Psoas muscle (tissue), 8 donors: ENCODE results near the gene NME7. TPM values are rescaled to one million over a fixed set of nuclear protein-coding genes. Genes with fewer than 3 reads are reported as not detected.

Experiments
- ATAC-seq, 4 donors: fragments of 200-7000 bp; cut with Tn5 transposase; one replicate each; pipeline ENCODE4 v1.9.1; 2020; ENCODE audit warnings: moderate library complexity in 3 of 4, mild to moderate bottlenecking in 2 of 4
- DNase-seq, 2 donors: peaks; one replicate each; pipeline ENCODE4 v3.0.0-alpha.2; 2020
- H3K27ac ChIP-seq: fragments of 200-600 bp; one replicate; pipeline ENCODE4 v1.8.0; 2022
- H3K27me3 ChIP-seq, 3 donors: fragments of 200-600 bp in 1 of 3; one replicate each; pipeline versions ENCODE4 v1.6.1 to v1.8.0; 2013 to 2022; ENCODE audit warnings: low read length in 2 of 3, mild to moderate bottlenecking in 2 of 3, moderate library complexity in 1 of 3; ENCODE audit not compliant: insufficient read depth in 3 of 3
- H3K36me3 ChIP-seq, 2 donors: fragments of 200-600 bp in 1 of 2; one replicate each; pipeline versions ENCODE4 v1.6.1 to v1.8.0; 2013 to 2022; ENCODE audit warnings: low read depth in 1 of 2, mild to moderate bottlenecking in 1 of 2, moderate library complexity in 1 of 2; ENCODE audit not compliant: insufficient read depth in 1 of 2
- H3K4me1 ChIP-seq: fragments of 200-600 bp; one replicate; pipeline ENCODE4 v1.8.0; 2022
- H3K4me3 ChIP-seq: fragments of 200-600 bp; one replicate; pipeline ENCODE4 v1.8.0; 2022; ENCODE audit warnings: mild to moderate bottlenecking
- H3K9me3 ChIP-seq: fragments of 200-600 bp; one replicate; pipeline ENCODE4 v1.8.0; 2022
- WGBS, 3 donors: extraction: QIAGEN DNeasy Blood & Tissue Kit; methylation state at CpG; one replicate each; pipeline versions ENCODE4 v1.1.6 to v1.1.7; 2013; 5-methylcytosine and 5-hydroxymethylcytosine counted together
- intact Hi-C, 2 donors: fragments of 100-400 bp; cut with DNase I; formaldehyde crosslinking; loops; one replicate each; pipeline versions ENCODE4 v1.11.0 to v1.14.2; 2022
- polyA plus RNA-seq, 3 donors: library from polyadenylated mRNA; stranded (reverse); fragments of 200-250 nt; gene quantifications; one replicate each; pipeline ENCODE4 v1.2.3, GENCODE V29; 2013
- total RNA-seq, 4 donors: library from RNA; stranded (reverse); fragmentation: NEBNext Ultra II Directional in 2 of 4; extraction: Animal tissue kit (Norgen Biotek cat#: 25700) in 2 of 4; gene quantifications; one replicate each; pipeline versions ENCODE4 v1.2.1 to v1.2.4, GENCODE V29; 2021 to 2023
- TF ChIP-seq, protein P1 (sequence below): fragments of 200-600 bp; IDR thresholded peaks from one replicate; pipeline ENCODE4 v1.8.0; 2022; ENCODE audit warnings: antibody characterized with exemption
- donor health status: healthy with polysubstance abuse.
- donor health status: DM: no; HTN: no; CAD: no; lungs with moderate emphysema.
- donor health status: Bipolar disorder and iron deficiency.
- donor health status: healthy.
- donor health status: DM: yes; HTN: yes; CAD: no.
- donor health status: DM: no; HTN: no; CAD: no.
- donor health status: DM: no; HTN: no; CAD: no.
- donor health status: DM: yes; HTN: yes; CAD: no.

The NME7 gene
- total and polyA plus RNA-seq, 7 donors, result 3.9 to 14.1 (median 4.8) TPM

DNA sequence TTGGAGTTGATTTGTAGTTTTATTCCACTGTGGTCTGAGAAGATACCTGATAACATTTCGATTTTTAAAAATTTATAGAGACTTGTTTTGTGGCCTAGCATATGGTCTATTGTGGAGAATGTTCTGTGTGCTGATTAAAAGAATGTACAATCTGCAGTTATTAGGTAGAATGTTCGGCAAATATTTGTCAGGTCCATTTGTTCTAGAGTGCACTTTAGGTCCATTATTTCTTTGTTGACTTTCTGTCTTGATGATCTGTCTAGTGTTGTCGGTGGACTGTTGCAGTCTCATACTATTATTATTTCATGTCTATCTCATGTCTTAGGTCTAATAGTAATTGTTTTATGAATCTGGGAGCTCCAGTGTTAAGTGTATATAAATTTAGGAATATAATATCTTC is 116.8 kb downstream of the NME7 start:
- H3K27ac ChIP-seq, result no peak overlapping the region
- DNase-seq, result no peak
- no peaks in the 10 kb centered on the region for H3K9me3 ChIP-seq
- TF ChIP-seq, protein P1, sequence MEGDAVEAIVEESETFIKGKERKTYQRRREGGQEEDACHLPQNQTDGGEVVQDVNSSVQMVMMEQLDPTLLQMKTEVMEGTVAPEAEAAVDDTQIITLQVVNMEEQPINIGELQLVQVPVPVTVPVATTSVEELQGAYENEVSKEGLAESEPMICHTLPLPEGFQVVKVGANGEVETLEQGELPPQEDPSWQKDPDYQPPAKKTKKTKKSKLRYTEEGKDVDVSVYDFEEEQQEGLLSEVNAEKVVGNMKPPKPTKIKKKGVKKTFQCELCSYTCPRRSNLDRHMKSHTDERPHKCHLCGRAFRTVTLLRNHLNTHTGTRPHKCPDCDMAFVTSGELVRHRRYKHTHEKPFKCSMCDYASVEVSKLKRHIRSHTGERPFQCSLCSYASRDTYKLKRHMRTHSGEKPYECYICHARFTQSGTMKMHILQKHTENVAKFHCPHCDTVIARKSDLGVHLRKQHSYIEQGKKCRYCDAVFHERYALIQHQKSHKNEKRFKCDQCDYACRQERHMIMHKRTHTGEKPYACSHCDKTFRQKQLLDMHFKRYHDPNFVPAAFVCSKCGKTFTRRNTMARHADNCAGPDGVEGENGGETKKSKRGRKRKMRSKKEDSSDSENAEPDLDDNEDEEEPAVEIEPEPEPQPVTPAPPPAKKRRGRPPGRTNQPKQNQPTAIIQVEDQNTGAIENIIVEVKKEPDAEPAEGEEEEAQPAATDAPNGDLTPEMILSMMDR, result no peak
- WGBS, 3 donors, result 94 to 95% (median 95%) methylated on average over 3 of the region's 3 CpGs
- H3K27me3 ChIP-seq, result no peaks in the 10 kb centered on the region
- ATAC-seq, result no peak
- intact Hi-C loops, result no loop called here
- H3K4me1 ChIP-seq, result no peaks in the 10 kb centered on the region
- H3K4me3 ChIP-seq, result no peak overlapping the region
- no peaks in the 10 kb centered on the region for H3K36me3 ChIP-seq

DNA sequence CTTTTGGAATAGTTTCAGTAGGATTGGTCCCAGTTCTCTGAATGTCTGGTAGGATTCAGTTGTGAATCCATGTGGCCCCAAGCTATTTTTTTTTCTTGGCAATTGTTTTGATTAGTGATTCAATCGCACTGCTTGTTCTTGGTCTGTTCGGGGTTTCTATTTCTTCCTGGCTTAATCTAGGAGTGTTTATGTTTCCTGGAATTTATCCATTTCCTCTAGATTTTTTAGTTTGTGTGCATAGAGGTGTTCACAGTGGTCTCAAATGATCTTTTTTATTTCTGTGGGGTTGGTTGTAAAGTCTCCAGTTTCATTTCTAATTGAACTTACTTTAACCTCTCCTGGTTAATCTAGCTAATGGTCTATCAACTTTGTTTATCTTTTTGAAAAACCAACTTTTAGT is 117.6 kb downstream of the NME7 start:
- no peaks in the 10 kb centered on the region for H3K36me3 ChIP-seq
- no peaks in the 10 kb centered on the region for H3K9me3 ChIP-seq
- WGBS, 3 donors, result 44 to 67% (median 65%) methylated on average over 2 of the region's 2 CpGs
- TF ChIP-seq, protein P1, result no peak
- no peaks in the 10 kb centered on the region for H3K4me1 ChIP-seq
- intact Hi-C loops, result no loop called here
- no peaks in the 10 kb centered on the region for H3K27me3 ChIP-seq
- H3K27ac ChIP-seq, result no peak overlapping the region
- H3K4me3 ChIP-seq, result no peak overlapping the region
- DNase-seq (no peak), ATAC-seq (no peak)

DNA sequence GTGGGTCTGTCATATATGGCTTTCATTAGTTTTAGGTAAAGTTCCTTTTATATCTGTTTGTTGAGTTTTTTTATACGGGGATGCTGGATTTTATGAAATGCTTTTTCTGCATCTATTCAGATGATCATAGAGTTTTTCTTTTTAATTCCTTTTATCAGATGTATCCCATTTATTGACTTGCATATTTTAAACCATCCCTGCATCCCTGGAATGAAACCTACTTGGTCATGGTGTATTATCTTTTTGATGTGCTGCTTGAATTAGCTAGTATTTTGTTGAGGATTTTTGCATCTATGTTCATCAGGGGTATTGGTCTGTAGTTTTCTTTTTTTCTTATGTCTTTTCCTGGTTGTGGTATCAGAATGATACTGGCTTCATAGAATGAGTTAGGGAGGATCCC is 118.0 kb downstream of the NME7 start:
- Histone ChIP-seq H3K36me3 (no peaks in the 10 kb centered on the region), H3K4me3 (no peak overlapping the region), H3K27me3 (no peaks in the 10 kb centered on the region), H3K9me3 (no peaks in the 10 kb centered on the region), H3K4me1 (no peaks in the 10 kb centered on the region), H3K27ac (no peak overlapping the region)
- DNase-seq (no peak), ATAC-seq (no peak)
- intact Hi-C loops, result no loop called here
- TF ChIP-seq, protein P1, result no peak
- 91 to 98% (median 96%) methylated on average over 1 of the region's 1 CpG for WGBS, 3 donors

DNA sequence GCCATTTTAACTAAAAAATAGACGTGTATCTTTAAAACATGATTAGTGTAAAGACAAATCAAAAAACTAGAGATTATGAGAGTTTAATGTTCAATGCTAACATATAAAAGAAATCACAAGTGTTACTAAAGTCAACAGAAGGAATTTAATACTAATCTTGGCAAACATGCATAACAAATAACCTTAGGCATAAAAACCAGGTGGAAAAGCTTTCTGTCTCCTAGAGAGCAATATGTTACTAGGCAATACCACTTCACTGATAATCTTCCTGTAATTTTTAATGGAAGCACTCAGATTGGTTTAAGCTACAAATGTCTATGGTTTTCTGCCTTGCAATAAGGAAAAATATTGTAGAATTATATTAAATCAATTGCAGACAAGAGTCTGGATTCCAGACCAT is 121.9 kb downstream of the NME7 start:
- no peak for ATAC-seq
- no peak for DNase-seq
- no peaks in the 10 kb centered on the region for H3K36me3 ChIP-seq
- H3K4me3 ChIP-seq, result no peak overlapping the region
- peaks cover 4% of the 10 kb centered on the region for H3K4me1 ChIP-seq
- no peaks in the 10 kb centered on the region for H3K27me3 ChIP-seq
- H3K27ac ChIP-seq, result no peak overlapping the region
- intact Hi-C loops, result no loop called here
- WGBS, 3 donors, result 68 to 78% (median 70%) methylated on average over 1 of the region's 1 CpG
- TF ChIP-seq, protein P1, result no peak
- no peaks in the 10 kb centered on the region for H3K9me3 ChIP-seq

DNA sequence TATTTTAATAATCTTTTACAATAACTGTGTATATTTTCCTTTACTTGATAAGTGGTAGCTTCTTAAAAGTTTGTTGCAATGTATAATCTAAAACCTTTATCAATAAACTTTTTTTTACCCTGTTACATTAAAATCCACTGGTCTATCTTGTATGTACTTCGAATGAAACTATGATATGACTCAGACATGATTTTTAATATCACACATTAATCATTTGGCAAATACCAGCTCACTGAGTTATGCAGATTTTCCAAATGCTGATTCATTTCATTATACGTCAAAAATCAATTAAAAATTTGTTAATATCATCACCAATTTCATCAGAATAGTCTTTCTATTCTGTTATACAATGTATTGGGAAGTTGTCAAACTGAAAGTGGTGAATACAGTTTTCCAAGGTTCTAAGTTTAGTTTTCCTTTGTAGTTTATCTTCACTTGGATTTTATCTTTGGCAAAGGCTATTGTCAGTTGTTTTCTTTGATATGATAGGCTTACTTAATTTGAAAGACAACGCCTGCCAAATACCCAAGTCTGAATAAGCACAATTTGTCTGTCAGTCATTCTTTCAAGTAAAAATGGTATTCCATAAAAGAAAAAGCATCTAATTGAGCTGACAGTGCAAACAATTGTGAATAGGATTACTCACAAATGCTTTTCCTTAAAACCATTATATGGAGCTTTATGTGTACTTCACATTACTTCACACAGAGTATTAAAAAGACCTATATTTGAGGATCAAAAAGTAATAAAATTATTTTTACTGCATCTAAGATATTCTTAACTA is 127.0 kb downstream of the NME7 start:
- WGBS, 3 donors, result 20 to 32% (median 28%) methylated on average over 3 of the region's 3 CpGs
- Histone ChIP-seq H3K27me3 (no peaks in the 10 kb centered on the region), H3K4me3 (peak overlapping the region; percentile 8), H3K36me3 (peaks cover 0 to 2% of the 10 kb centered on the region in 2 donors), H3K27ac (peak overlapping the region; percentile 31), H3K9me3 (no peaks in the 10 kb centered on the region), H3K4me1 (peaks cover 48% of the 10 kb centered on the region)
- TF ChIP-seq, protein P1, result no peak
- no peak for ATAC-seq
- DNase-seq, result no peak
- intact Hi-C loops, result no loop called here
